ENCODE measurements around the gene VEZT.
A peak's percentile ranks its signal among the peaks of the same experiment; 100 is the strongest.

GRCh38 chr12:95217377-95218149 is at the start of gene VEZT, which contains the start of gene FGD6:
- TF ChIP-seq CTCF (IDR thresholded peaks at IDR 0.05; ENCODE audit: low read depth, low read length, poor library complexity, severe bottlenecking) (peak; percentile 78), EZH2phosphoT487 (IDR thresholded peaks at IDR 0.05; ENCODE audit: borderline replicate concordance, low read length) (no peak)

All from DOHH2 (cell line).